T-cell (primary cell): Measurements from ENCODE around the gene SPDYE18. TPM values are rescaled to one million over a fixed set of nuclear protein-coding genes. Genes with fewer than 3 reads are reported as not detected.
"Not testable (repeated sequence)": the region's sequence is repeated elsewhere in the genome, so short reads cannot be mapped to it uniquely, and the experiment has no call there.

ENCODE experiments used
- ATAC-seq, 4 experiments: fragments of 200-7000 bp in 3 of 4; fragments of 150-1000 bp in 1 of 4; cut with Tn5 transposase; replicated peaks in 1 of 4; 1 replicate in 3 of 4; 2 replicates in 1 of 4; pipeline ENCODE4 v1.10.0; 2021; ENCODE audit warnings: moderate library complexity in 3 of 4, mild to moderate bottlenecking in 2 of 4, moderate number of reproducible peaks in 1 of 4
- CTCF ChIA-PET, 2 donors: fragments of 300-600 bp; sonication (Branson Sonifier 250); formaldehyde crosslinking; loops; one replicate each; lab custom pipeline; 2022; ENCODE audit warnings: antibody characterized with exemption in 2 of 2; lab: Charles Lee
- POLR2A ChIA-PET, 2 donors: fragments of 300-600 bp; sonication (Branson Sonifier 250); formaldehyde crosslinking; loops; one replicate each; lab custom pipeline; 2022; ENCODE audit warnings: antibody characterized with exemption in 2 of 2; lab: Charles Lee
- DNase-seq, 35 experiments: peaks; one replicate each; pipeline versions ENCODE4 v3.0.0 to v3.0.0-alpha.2; 2013 to 2023
- H3K27ac ChIP-seq: one replicate; pipeline ENCODE4 v1.5.1; 2013; ENCODE audit warnings: low read length
- H3K27me3 ChIP-seq, 2 experiments: replicated peaks in 1 of 2; 1 replicate in 1 of 2; 2 replicates in 1 of 2; pipeline versions ENCODE4 v1.6.1 to v1.7.0; 2013; ENCODE audit warnings: low read length in 1 of 2, mixed read lengths in 1 of 2; ENCODE audit not compliant: control insufficient read depth in 2 of 2, insufficient read depth in 2 of 2; ENCODE audit errors: extremely low read depth in 1 of 2
- H3K36me3 ChIP-seq, 2 donors: 1 replicate in 1 of 2; 2 replicates in 1 of 2; pipeline versions ENCODE4 v1.6.1 to v1.7.0; 2013; ENCODE audit warnings: low read length in 1 of 2; ENCODE audit not compliant: control insufficient read depth in 2 of 2, insufficient read depth in 1 of 2; ENCODE audit errors: extremely low read depth in 1 of 2
- H3K4me1 ChIP-seq, 2 experiments: 1 replicate in 1 of 2; 2 replicates in 1 of 2; pipeline versions ENCODE4 v1.6.1 to v1.7.0; 2013; ENCODE audit warnings: low read length in 2 of 2, mixed read lengths in 1 of 2; ENCODE audit not compliant: insufficient read depth in 2 of 2, control insufficient read depth in 1 of 2; ENCODE audit errors: extremely low read depth in 1 of 2
- H3K4me3 ChIP-seq, 2 donors: 1 replicate in 1 of 2; 2 replicates in 1 of 2; pipeline versions ENCODE4 v1.5.1 to v1.7.0; 2013; ENCODE audit warnings: mild to moderate bottlenecking in 2 of 2, low read length in 1 of 2, moderate library complexity in 1 of 2; ENCODE audit not compliant: control insufficient read depth in 1 of 2; ENCODE audit errors: extremely low read depth in 1 of 2
- H3K9me3 ChIP-seq: 2 replicates; pipeline ENCODE4 v1.7.0; 2013
- H3K27ac Mint-ChIP-seq, 2 donors: one replicate each; pipeline ENCODE4 v1.8.0; 2020 to 2021; ENCODE audit warnings: mild to moderate bottlenecking in 2 of 2, mixed read lengths in 2 of 2
- H3K27me3 Mint-ChIP-seq, 2 donors: one replicate each; pipeline ENCODE4 v1.8.0; 2021 to 2022; ENCODE audit warnings: mixed read lengths in 2 of 2
- H3K36me3 Mint-ChIP-seq: one replicate; pipeline ENCODE4 v1.8.0; 2021; ENCODE audit warnings: mixed read lengths
- H3K4me1 Mint-ChIP-seq, 3 donors: one replicate each; pipeline ENCODE4 v1.8.0; 2020 to 2022; ENCODE audit warnings: mixed read lengths in 3 of 3, mild to moderate bottlenecking in 1 of 3
- H3K4me3 Mint-ChIP-seq, 3 donors: one replicate each; pipeline ENCODE4 v1.8.0; 2020 to 2022; ENCODE audit warnings: mild to moderate bottlenecking in 3 of 3, mixed read lengths in 3 of 3, moderate library complexity in 3 of 3
- H3K9me3 Mint-ChIP-seq, 3 donors: one replicate each; pipeline ENCODE4 v1.8.0; 2020 to 2022; ENCODE audit warnings: mixed read lengths in 3 of 3
- WGBS: methylation state at CpG from one replicate; pipeline ENCODE4 v1.1.5; 2013; ENCODE audit warnings: missing lambda C conversion rate; ENCODE audit not compliant: insufficient coverage; 5-methylcytosine and 5-hydroxymethylcytosine counted together
- total RNA-seq, 35 experiments: library from RNA in 6 of 35; stranded (reverse) in 6 of 35; fragments of 120-200 nt in 1 of 35; gene quantifications; one replicate each; pipeline versions ENCODE4 v1.2.1 to v1.2.4 and lab custom pipeline; 2013 to 2026

The SPDYE18 gene, protein sequence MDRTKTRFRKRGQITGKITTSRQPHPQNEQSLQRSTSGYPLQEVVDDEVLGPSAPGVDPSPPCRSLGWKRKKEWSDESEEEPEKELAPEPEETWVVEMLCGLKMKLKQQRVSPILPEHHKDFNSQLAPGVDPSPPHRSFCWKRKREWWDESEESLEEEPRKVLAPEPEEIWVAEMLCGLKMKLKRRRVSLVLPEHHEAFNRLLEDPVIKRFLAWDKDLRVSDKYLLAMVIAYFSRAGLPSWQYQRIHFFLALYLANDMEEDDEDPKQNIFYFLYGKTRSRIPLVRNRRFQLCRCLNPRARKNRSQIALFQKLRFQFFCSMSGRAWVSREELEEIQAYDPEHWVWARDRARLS
- total RNA-seq (1 to 10 TPM; 1.3 to 3.0 (median 2.1) TPM), total RNA-seq (lab: John Stamatoyannopoulos, UW) (0.23 to 3.3 (median 1.8) reads per million in 29 experiments)
- 2.2 TPM for total RNA-seq (2013)

- H3K27ac ChIP-seq, H3K9me3 ChIP-seq, H3K4me1 Mint-ChIP-seq, H3K27me3 Mint-ChIP-seq, H3K27me3 ChIP-seq, H3K4me3 Mint-ChIP-seq, H3K4me3 ChIP-seq, H3K4me1 ChIP-seq, POLR2A ChIA-PET, ATAC-seq, CTCF ChIA-PET, H3K36me3 Mint-ChIP-seq, H3K27ac Mint-ChIP-seq, H3K9me3 Mint-ChIP-seq, H3K36me3 ChIP-seq, DNase-seq: not testable (repeated sequence)
- no CpG with 5 or more reads among the region's 4 CpGs for WGBS
These were observed at the start of gene SPDYE18 for GRCh38 chr7:77062557-77062956. Gene SPDYE18 (minus strand): TSS chr7:77062558. CDS start chr7:77060512, 2,046 bp downstream.

DNA sequence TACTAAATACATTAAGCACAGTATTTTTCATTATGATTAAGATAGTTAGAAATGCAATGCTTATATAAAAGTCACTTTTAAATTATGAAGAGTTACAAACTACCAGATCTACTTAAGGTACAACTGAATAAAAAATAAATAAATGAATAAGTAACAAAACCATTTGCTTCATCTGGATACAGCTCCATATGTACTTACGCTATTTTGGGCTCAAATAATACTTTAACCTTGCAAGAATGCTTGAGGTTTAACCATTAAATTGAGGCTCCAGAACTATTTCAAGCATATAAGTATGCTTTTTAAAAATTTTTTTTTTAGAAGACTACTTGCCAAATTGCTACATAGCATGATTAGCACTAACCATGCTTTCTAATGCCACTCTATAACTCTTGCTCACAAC is 46.0 kb upstream of the SPDYE18 start:
- POLR2A ChIA-PET, H3K27ac Mint-ChIP-seq, ATAC-seq, H3K36me3 Mint-ChIP-seq, H3K27ac ChIP-seq, H3K4me3 Mint-ChIP-seq, H3K4me3 ChIP-seq, H3K27me3 Mint-ChIP-seq, H3K4me1 Mint-ChIP-seq, DNase-seq, H3K9me3 Mint-ChIP-seq, H3K27me3 ChIP-seq, H3K9me3 ChIP-seq, H3K4me1 ChIP-seq, H3K36me3 ChIP-seq, CTCF ChIA-PET: not testable (repeated sequence)
- no CpG with 5 or more reads among the region's 1 CpG for WGBS

- H3K4me3 Mint-ChIP-seq, H3K27me3 ChIP-seq, ATAC-seq, H3K4me1 ChIP-seq, H3K9me3 ChIP-seq, H3K4me1 Mint-ChIP-seq, H3K27me3 Mint-ChIP-seq, H3K36me3 ChIP-seq, CTCF ChIA-PET, H3K4me3 ChIP-seq, DNase-seq, H3K9me3 Mint-ChIP-seq, H3K36me3 Mint-ChIP-seq, H3K27ac Mint-ChIP-seq, H3K27ac ChIP-seq, POLR2A ChIA-PET: not testable (repeated sequence)
- no CpG with 5 or more reads among the region's 3 CpGs for WGBS
These were observed 45.3 kb upstream of the SPDYE18 start for GRCh38 chr7:77107659-77108058.

DNA sequence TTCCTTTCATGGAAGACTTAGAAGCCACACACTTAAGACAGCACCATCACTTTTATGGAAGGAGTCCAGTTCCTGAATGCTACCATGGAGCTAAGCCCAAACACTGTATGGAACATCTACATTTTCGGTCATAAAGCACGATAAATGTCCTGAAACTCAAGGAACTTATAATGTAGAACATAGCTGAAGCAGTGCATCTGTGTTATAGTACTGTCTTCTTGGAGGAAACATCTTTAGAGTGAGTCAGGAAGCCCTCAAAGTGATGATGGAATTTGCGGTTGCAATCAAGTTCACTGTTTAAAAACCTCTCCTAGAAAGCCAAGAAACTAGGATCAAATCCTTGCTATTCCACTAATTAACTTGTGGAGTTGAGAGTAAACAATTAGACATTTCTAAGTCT is 43.5 kb upstream of the SPDYE18 start:
- POLR2A ChIA-PET, CTCF ChIA-PET, H3K36me3 Mint-ChIP-seq, H3K4me1 Mint-ChIP-seq, H3K9me3 ChIP-seq, H3K36me3 ChIP-seq, ATAC-seq, H3K27ac Mint-ChIP-seq, H3K4me1 ChIP-seq, DNase-seq, H3K4me3 ChIP-seq, H3K27ac ChIP-seq, H3K4me3 Mint-ChIP-seq, H3K27me3 ChIP-seq, H3K9me3 Mint-ChIP-seq, H3K27me3 Mint-ChIP-seq: not testable (repeated sequence)
- WGBS, result no CpG with 5 or more reads among the region's 3 CpGs

- H3K36me3 ChIP-seq, H3K27me3 Mint-ChIP-seq, H3K27ac ChIP-seq, H3K9me3 ChIP-seq, H3K27me3 ChIP-seq, ATAC-seq, H3K4me3 Mint-ChIP-seq, H3K4me1 ChIP-seq, H3K4me1 Mint-ChIP-seq, POLR2A ChIA-PET, H3K27ac Mint-ChIP-seq, DNase-seq, H3K9me3 Mint-ChIP-seq, H3K4me3 ChIP-seq, H3K36me3 Mint-ChIP-seq: not testable (repeated sequence)
- CTCF ChIA-PET, result interaction anchor here in 1 of 2 donors (0.6 kb wide), 1 partner anchor 10 kb away, joined by 4 read pairs; no protein-coding TSS in a partner anchor
These were observed 40.3 kb upstream of the SPDYE18 start for GRCh38 chr7:77102671-77103070.

- H3K27ac Mint-ChIP-seq, H3K4me3 ChIP-seq, DNase-seq, CTCF ChIA-PET, ATAC-seq, H3K27me3 Mint-ChIP-seq, H3K36me3 ChIP-seq, H3K9me3 ChIP-seq, POLR2A ChIA-PET, H3K4me3 Mint-ChIP-seq, H3K4me1 ChIP-seq, H3K36me3 Mint-ChIP-seq, H3K27me3 ChIP-seq, H3K9me3 Mint-ChIP-seq, H3K27ac ChIP-seq, H3K4me1 Mint-ChIP-seq: not testable (repeated sequence)
- WGBS, result no CpG with 5 or more reads among the region's 1 CpG
These were observed 38.8 kb upstream of the SPDYE18 start for GRCh38 chr7:77101187-77101586.

DNA sequence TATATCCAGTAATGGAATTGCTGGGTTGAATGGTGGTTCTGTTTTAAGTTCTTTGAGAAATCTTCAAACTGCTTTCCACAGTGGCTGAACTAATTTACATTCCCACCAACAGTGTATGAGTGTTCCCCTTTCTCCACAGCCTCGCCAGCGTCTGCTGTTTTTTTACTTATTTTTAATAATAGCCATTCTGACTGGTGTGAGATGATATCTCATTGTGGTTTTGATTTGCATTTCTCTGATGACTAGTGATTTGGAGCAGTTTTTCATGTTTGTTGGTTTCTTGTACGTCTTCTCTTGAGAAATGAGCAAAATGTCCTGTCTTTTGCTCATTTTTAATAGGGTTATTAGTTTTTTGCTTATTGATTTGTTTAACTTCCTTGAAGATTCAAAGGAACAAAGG is 38.1 kb upstream of the SPDYE18 start:
- ATAC-seq, H3K4me3 Mint-ChIP-seq, H3K27me3 Mint-ChIP-seq, POLR2A ChIA-PET, H3K4me3 ChIP-seq, H3K9me3 Mint-ChIP-seq, H3K27me3 ChIP-seq, H3K4me1 ChIP-seq, H3K9me3 ChIP-seq, H3K27ac ChIP-seq, CTCF ChIA-PET, H3K36me3 Mint-ChIP-seq, H3K36me3 ChIP-seq, H3K27ac Mint-ChIP-seq, H3K4me1 Mint-ChIP-seq, DNase-seq: not testable (repeated sequence)
- no CpG with 5 or more reads among the region's 3 CpGs for WGBS
